ENCODE measurements around the gene KCNQ5. TPM values are rescaled to one million over a fixed set of nuclear protein-coding genes. Genes with fewer than 3 reads are reported as not detected.

The KCNQ5 gene
- polyA plus RNA-seq, 1 donor (not counting 4 experiments of a cell fraction or from before 2014, with no cell fraction given): 3.4 TPM

GRCh38 chr6:73108949-73109348 is 487.1 kb downstream of the KCNQ5 start:
- H3K9me1 ChIP-seq (ENCODE audit: control insufficient read depth, extremely low read depth, insufficient read depth, low read length): no peaks in the 10 kb centered on the region
- no peak for TF ChIP-seq EZH2 (IDR thresholded peaks at IDR 0.05; ENCODE audit: low read length)
- TF ChIP-seq, protein P1, sequence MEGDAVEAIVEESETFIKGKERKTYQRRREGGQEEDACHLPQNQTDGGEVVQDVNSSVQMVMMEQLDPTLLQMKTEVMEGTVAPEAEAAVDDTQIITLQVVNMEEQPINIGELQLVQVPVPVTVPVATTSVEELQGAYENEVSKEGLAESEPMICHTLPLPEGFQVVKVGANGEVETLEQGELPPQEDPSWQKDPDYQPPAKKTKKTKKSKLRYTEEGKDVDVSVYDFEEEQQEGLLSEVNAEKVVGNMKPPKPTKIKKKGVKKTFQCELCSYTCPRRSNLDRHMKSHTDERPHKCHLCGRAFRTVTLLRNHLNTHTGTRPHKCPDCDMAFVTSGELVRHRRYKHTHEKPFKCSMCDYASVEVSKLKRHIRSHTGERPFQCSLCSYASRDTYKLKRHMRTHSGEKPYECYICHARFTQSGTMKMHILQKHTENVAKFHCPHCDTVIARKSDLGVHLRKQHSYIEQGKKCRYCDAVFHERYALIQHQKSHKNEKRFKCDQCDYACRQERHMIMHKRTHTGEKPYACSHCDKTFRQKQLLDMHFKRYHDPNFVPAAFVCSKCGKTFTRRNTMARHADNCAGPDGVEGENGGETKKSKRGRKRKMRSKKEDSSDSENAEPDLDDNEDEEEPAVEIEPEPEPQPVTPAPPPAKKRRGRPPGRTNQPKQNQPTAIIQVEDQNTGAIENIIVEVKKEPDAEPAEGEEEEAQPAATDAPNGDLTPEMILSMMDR (optimal IDR thresholded peaks at IDR 0.05 in 1 of 3, IDR thresholded peaks at IDR 0.05 in 1 of 3, conservative IDR thresholded peaks at IDR 0.05 in 1 of 3; ENCODE audit: extremely low read depth in 1 of 3, insufficient read depth in 2 of 3, low read length in 3 of 3): no peak
- dilution Hi-C loops (cut with MboI; ENCODE audit: extremely low pct_ligation_motif_present, low sequenced_read_pairs): no loop called here
- H3K36me3 ChIP-seq (ENCODE audit: control insufficient read depth in 2 of 2, extremely low read depth in 1 of 2, insufficient read depth in 2 of 2, low read length in 2 of 2): no peaks in the 10 kb centered on the region
- H3K9ac ChIP-seq (ENCODE audit: control insufficient read depth, extremely low read depth, insufficient read depth, low read length): no peak overlapping the region
- H3K79me2 ChIP-seq (ENCODE audit: control insufficient read depth, insufficient read depth, low read length): no peaks in the 10 kb centered on the region
- H3K9me3 ChIP-seq (ENCODE audit: control insufficient read depth, low read depth, low read length): no peaks in the 10 kb centered on the region
- DNase-seq (ENCODE audit: low read depth, low spot score): no peak
- no peak overlapping the region for H2AFZ ChIP-seq (ENCODE audit: control insufficient read depth, low read length)
- no peaks in the 10 kb centered on the region for H3K4me1 ChIP-seq (ENCODE audit: control insufficient read depth, extremely low read depth, insufficient read depth, low read length)
- H4K20me1 ChIP-seq (ENCODE audit: control insufficient read depth, extremely low read depth, insufficient read depth, low read length): no peaks in the 10 kb centered on the region
- no peak for FAIRE-seq
- no peaks in the 10 kb centered on the region for H3K27me3 ChIP-seq (ENCODE audit: control insufficient read depth, extremely low read depth, insufficient read depth, low read length)
- no peak overlapping the region for H3K4me2 ChIP-seq (ENCODE audit: control insufficient read depth, extremely low read depth, insufficient read depth, low read depth, low read length)
- no peak overlapping the region for H3K27ac ChIP-seq (ENCODE audit: control insufficient read depth, insufficient read depth, low read length)
- no peak overlapping the region for H3K4me3 ChIP-seq (ENCODE audit: control insufficient read depth in 2 of 3, extremely low read depth in 1 of 3, insufficient read depth in 2 of 3, low read depth in 1 of 3, low read length in 3 of 3)

DNA sequence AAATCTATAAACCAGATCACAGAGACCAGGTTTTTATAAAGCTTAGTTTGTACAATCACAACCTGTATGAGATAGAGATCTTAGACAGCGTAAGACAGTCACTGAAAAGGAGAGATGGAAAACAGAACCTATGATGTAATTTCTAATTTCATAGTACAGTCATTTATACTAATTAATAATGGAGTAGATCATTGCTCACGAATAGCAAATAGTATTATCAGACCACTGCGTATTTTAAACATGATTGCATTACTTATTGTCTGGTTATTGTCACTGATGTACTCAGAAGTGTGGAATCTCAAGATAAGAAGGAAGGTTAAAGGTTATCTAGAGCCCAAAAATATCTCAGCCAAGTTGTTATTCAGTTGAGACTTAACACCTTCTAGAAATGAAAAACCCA is 487.8 kb downstream of the KCNQ5 start:
- Histone ChIP-seq H3K27ac (ENCODE audit: control insufficient read depth, insufficient read depth, low read length) (no peak overlapping the region), H3K79me2 (ENCODE audit: control insufficient read depth, insufficient read depth, low read length) (no peaks in the 10 kb centered on the region), H3K9me1 (ENCODE audit: control insufficient read depth, extremely low read depth, insufficient read depth, low read length) (no peaks in the 10 kb centered on the region), H3K4me2 (ENCODE audit: control insufficient read depth, extremely low read depth, insufficient read depth, low read depth, low read length) (no peak overlapping the region), H3K4me1 (ENCODE audit: control insufficient read depth, extremely low read depth, insufficient read depth, low read length) (no peaks in the 10 kb centered on the region), H3K36me3 (ENCODE audit: control insufficient read depth in 2 of 2, extremely low read depth in 1 of 2, insufficient read depth in 2 of 2, low read length in 2 of 2) (no peaks in the 10 kb centered on the region), H3K9me3 (ENCODE audit: control insufficient read depth, low read depth, low read length) (no peaks in the 10 kb centered on the region), H3K4me3 (ENCODE audit: control insufficient read depth in 2 of 3, extremely low read depth in 1 of 3, insufficient read depth in 2 of 3, low read depth in 1 of 3, low read length in 3 of 3) (no peak overlapping the region), H3K9ac (ENCODE audit: control insufficient read depth, extremely low read depth, insufficient read depth, low read length) (no peak overlapping the region), H2AFZ (ENCODE audit: control insufficient read depth, low read length) (no peak overlapping the region), H4K20me1 (ENCODE audit: control insufficient read depth, extremely low read depth, insufficient read depth, low read length) (no peaks in the 10 kb centered on the region), H3K27me3 (ENCODE audit: control insufficient read depth, extremely low read depth, insufficient read depth, low read length) (no peaks in the 10 kb centered on the region)
- no peak for DNase-seq (ENCODE audit: low read depth, low spot score)
- dilution Hi-C loops (cut with MboI; ENCODE audit: extremely low pct_ligation_motif_present, low sequenced_read_pairs): no loop called here
- no peak for FAIRE-seq
- TF ChIP-seq EZH2 (IDR thresholded peaks at IDR 0.05; ENCODE audit: low read length): no peak
- TF ChIP-seq, protein P1 (optimal IDR thresholded peaks at IDR 0.05 in 1 of 3, IDR thresholded peaks at IDR 0.05 in 1 of 3, conservative IDR thresholded peaks at IDR 0.05 in 1 of 3; ENCODE audit: extremely low read depth in 1 of 3, insufficient read depth in 2 of 3, low read length in 3 of 3): no peak

Data from keratinocyte (primary cell).